ENCODE data around the gene WIPF1.

The WIPF1 gene

GRCh38 chr2:174624895-174625430 lies 27.4 kb upstream of the WIPF1 start:
- no peak overlapping the region for H3K27ac ChIP-seq
- H3K4me3 ChIP-seq (ENCODE audit: low read depth, low read length): no peak overlapping the region
- H3K9me3 ChIP-seq (ENCODE audit: severe bottlenecking): no peaks in the 10 kb centered on the region
- no peak for DNase-seq
- no peaks in the 10 kb centered on the region for H3K36me3 ChIP-seq
- no peak for TF ChIP-seq CTCF (IDR thresholded peaks at IDR 0.05; ENCODE audit: low read depth, low read length)
- H3K27me3 ChIP-seq (ENCODE audit: insufficient read depth, low read depth, severe bottlenecking): no peaks in the 10 kb centered on the region

- Histone ChIP-seq H3K27ac (no peak overlapping the region), H3K9me3 (ENCODE audit: severe bottlenecking) (no peaks in the 10 kb centered on the region), H3K27me3 (ENCODE audit: insufficient read depth, low read depth, severe bottlenecking) (no peaks in the 10 kb centered on the region), H3K36me3 (no peaks in the 10 kb centered on the region), H3K4me3 (ENCODE audit: low read depth, low read length) (no peak overlapping the region)
- no peak for TF ChIP-seq CTCF (IDR thresholded peaks at IDR 0.05; ENCODE audit: low read depth, low read length)
- DNase-seq: no peak
Measured at GRCh38 chr2:174623690-174624089, 26.1 kb upstream of the WIPF1 start.

GRCh38 chr2:174623106-174623637 lies 25.6 kb upstream of the WIPF1 start:
- no peaks in the 10 kb centered on the region for H3K36me3 ChIP-seq
- DNase-seq: no peak
- TF ChIP-seq CTCF (IDR thresholded peaks at IDR 0.05; ENCODE audit: low read depth, low read length): no peak
- no peaks in the 10 kb centered on the region for H3K9me3 ChIP-seq (ENCODE audit: severe bottlenecking)
- no peak overlapping the region for H3K27ac ChIP-seq
- no peaks in the 10 kb centered on the region for H3K27me3 ChIP-seq (ENCODE audit: insufficient read depth, low read depth, severe bottlenecking)
- no peak overlapping the region for H3K4me3 ChIP-seq (ENCODE audit: low read depth, low read length)

GRCh38 chr2:174621323-174621722 lies 23.7 kb upstream of the WIPF1 start:
- TF ChIP-seq CTCF (IDR thresholded peaks at IDR 0.05; ENCODE audit: low read depth, low read length): no peak
- no peak for DNase-seq
- H3K27me3 ChIP-seq (ENCODE audit: insufficient read depth, low read depth, severe bottlenecking): no peaks in the 10 kb centered on the region
- no peaks in the 10 kb centered on the region for H3K36me3 ChIP-seq
- no peak overlapping the region for H3K27ac ChIP-seq
- no peaks in the 10 kb centered on the region for H3K9me3 ChIP-seq (ENCODE audit: severe bottlenecking)
- no peak overlapping the region for H3K4me3 ChIP-seq (ENCODE audit: low read depth, low read length)

- Histone ChIP-seq H3K9me3 (ENCODE audit: severe bottlenecking) (no peaks in the 10 kb centered on the region), H3K4me3 (ENCODE audit: low read depth, low read length) (no peak overlapping the region), H3K36me3 (no peaks in the 10 kb centered on the region), H3K27me3 (ENCODE audit: insufficient read depth, low read depth, severe bottlenecking) (no peaks in the 10 kb centered on the region), H3K27ac (no peak overlapping the region)
- no peak for DNase-seq
- no peak for TF ChIP-seq CTCF (IDR thresholded peaks at IDR 0.05; ENCODE audit: low read depth, low read length)
Measured at GRCh38 chr2:174618179-174618578, 20.6 kb upstream of the WIPF1 start.

- TF ChIP-seq CTCF (IDR thresholded peaks at IDR 0.05; ENCODE audit: low read depth, low read length): no peak
- Histone ChIP-seq H3K27me3 (ENCODE audit: insufficient read depth, low read depth, severe bottlenecking) (no peaks in the 10 kb centered on the region), H3K9me3 (ENCODE audit: severe bottlenecking) (no peaks in the 10 kb centered on the region), H3K4me3 (ENCODE audit: low read depth, low read length) (no peak overlapping the region), H3K36me3 (no peaks in the 10 kb centered on the region), H3K27ac (no peak overlapping the region)
- no peak for DNase-seq
Measured at GRCh38 chr2:174617718-174618117, 20.1 kb upstream of the WIPF1 start.
